ENCODE measurements around the gene PRM1.

The PRM1 gene, protein sequence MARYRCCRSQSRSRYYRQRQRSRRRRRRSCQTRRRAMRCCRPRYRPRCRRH

GRCh38 chr16:11280616-11281522 is at the start of gene PRM1:
Gene PRM1 (minus strand): TSS chr16:11281330. CDS start chr16:11281238, 92 bp downstream.
- no peak for DNase-seq (ENCODE audit: low read depth)

DNA sequence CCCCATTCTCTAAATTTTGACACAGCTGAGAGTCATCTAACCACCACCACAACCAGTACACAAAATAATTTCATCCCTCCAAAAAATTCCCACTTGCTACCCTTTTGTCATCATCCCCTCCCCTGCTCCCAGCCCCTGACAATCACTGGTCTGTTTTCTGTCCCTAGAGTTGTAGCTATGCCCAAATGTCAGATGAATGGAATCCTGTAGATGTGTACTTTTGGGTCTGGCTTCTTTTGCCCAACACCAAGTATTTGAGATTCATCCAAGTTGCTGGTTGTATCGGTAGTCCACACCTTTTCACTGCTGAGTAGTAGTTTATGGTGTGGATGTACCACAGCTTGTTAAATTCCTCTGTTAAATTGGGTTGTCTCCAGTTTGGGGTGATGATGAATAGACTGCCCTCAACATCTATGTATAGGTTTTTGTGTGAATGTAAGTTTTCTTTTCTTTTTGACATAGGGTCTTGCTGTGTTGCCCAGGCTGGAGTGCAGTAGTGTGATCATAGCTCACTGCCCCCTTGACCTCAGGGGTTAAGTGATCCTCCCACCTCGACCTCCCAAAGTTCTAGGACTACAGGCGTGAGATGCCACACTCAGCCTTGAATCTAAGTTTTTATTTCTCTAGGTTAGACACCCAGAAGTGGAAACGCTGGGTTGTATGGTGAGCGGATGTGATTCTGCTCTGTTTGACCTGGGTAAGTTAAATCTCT is 49.6 kb upstream of the PRM1 start:
- DNase-seq (ENCODE audit: low read depth), result no peak

DNA sequence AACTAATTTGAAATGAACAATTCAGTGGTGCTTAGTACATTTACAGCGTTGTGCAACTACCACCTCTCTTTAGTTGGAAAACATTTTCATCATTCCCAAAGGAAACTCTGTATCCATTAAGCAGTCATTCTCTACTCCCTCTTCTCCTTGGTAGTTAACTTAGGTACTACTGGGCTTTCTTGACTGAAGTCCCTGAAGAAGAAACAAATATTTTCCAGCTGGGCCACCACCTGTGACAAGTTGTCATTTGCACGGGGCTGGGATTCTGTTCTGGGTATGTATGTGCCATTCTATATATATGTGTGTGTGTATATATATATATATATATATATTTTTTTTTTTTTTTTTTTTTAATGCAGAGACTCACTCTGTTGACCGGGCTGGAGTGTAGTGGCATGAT is 48.8 kb upstream of the PRM1 start:
- DNase-seq (ENCODE audit: low read depth), result no peak

- DNase-seq (ENCODE audit: low read depth), result no peak
Observed at GRCh38 chr16:11329071-11329491, 48.0 kb upstream of the PRM1 start.

DNA sequence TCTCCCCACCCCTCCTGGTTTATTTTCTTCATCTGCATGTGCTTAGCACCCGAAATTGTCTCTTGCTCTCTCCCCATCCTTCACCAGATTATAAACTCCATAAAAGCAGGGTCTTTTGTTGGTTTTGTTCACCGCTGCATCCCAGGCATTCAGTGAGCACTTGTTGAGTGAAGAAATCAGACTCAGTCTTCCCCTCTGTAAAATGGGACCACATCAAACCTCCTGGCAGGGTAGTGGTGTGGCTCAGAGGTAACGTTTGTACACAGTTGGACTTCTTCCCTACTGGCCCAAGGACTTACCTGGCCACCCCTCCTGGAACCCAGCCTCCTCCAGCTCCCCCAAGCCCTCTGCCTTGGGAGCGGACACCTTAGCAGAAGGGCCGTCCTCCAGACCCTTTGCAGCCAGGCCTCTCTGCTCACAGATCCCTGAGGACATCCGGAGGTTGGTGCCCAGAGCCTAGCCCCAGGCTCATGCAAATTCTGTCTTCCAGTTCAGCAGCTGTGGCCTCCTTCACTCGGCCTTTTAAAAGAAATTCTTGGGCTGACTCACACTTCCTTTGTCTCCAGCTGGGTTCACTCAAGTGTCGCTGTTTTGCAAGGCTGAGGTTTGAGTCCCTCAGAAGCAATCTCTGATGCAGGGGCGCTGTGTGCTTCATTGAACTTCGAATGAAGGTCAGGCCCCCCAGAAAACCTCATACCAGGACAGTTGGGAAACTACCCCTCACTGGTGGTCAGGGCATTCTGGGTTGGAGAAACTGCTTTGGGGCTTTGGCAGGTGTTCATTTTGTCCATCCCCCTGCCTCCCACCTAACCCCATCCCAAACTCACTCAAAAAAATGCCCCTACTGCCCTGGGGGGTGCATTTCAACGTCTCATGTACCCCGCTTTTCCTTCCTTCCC is 47.3 kb upstream of the PRM1 start:
- DNase-seq (ENCODE audit: low read depth), result no peak

- DNase-seq (ENCODE audit: low read depth), result no peak
Observed at GRCh38 chr16:11327277-11328171, 46.4 kb upstream of the PRM1 start.

DNA sequence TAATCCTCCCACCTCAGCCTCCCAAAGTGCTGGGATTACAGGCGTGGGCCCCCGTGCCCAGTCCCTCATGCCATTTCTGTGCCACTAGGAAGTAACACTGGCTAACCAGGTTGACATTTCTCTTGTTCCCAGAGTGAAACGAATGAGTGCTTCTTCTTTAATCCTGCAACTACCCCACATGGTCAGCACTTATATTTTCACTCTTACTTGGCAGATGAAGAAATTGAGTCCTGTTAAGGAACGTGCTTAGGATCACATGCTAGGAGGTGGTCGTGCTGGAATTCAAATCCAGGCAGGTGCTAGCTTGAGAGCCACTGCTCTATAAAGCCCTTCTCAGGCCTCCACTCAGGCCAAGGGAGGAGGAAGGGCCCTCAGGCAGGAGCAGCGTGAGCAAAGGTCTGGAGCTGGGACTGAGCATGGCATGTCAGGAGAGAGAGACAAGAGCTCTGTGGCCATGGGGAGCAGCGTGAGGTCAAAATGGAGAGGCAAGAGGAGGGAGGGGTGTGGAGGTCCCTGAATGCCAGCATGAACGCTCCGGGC is 45.7 kb upstream of the PRM1 start:
- no peak for DNase-seq (ENCODE audit: low read depth)

GRCh38 chr16:11326084-11326736 is 45.1 kb upstream of the PRM1 start:
- DNase-seq (ENCODE audit: low read depth), result no peak

DNA sequence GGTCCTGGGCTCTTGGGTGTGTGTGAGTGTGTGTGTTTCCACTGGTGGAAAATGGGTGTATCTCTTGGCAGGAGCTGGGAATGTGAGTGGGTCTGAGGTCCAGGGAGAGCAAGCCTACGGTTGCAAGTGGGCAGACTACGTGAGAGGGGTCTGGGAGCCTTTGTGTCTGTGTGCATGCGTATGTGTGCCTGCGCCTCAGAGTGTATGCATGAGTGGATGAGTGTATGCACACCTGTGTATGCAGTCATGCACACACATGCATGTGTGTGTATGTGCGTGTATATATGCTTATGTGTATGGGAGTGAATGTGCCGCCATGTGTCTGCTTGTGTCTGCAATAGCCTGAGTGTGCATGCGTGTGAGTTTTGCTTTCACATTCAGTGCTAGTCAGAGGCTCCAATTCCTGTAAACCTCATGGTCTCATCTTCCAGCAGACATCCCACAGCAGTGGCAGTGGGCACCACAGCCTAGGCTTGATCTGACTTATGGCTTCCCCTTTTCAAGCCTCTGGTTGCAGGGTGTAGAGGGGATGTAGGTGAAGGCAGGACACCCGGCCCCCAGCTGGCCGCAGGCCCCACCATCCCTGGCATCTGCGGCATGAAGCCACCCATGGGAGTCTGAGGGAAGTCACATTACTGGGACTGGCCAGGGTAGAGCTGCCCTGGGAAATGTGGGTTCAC is 44.4 kb upstream of the PRM1 start:
- no peak for DNase-seq (ENCODE audit: low read depth)

DNA sequence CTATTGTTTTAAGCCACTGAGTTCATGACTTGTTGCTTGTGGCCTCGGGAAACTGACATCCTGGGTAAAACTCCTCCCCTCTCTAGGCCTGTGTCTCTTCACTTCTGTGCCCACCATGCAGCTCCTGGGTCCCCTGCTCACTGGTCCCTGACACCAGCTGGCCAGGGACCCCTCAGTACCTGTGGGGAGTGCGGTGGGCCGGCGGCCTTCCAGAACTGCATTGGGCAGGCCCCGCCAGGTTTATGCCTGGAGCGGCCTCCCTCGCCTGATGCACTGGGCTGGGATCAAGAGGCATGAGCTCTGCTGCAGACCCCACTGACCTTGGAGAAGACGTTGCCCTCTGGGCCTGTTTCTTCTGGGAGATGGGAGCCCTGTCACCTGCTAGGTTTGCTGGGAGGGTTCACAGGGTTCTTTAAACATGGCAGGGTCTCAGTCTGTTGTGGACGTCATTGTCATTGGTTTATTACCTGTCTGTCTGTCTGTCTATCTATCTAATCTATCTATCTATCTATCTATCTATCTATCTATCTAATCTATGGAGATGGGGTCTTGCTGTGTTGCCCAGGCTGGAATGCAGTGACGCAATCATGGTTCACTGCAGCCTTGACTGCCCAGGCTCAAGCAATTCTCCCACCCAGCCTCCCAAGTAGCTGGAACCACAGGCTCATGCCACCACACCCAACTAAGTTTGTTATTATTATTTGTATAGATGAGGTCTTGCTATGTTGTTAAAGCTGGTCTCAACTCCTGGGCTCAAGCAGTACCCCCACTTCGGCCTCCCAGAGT is 42.6 kb upstream of the PRM1 start:
- DNase-seq (ENCODE audit: low read depth), result no peak

GRCh38 chr16:11322823-11323222 is 41.7 kb upstream of the PRM1 start:
- no peak for DNase-seq (ENCODE audit: low read depth)

DNA sequence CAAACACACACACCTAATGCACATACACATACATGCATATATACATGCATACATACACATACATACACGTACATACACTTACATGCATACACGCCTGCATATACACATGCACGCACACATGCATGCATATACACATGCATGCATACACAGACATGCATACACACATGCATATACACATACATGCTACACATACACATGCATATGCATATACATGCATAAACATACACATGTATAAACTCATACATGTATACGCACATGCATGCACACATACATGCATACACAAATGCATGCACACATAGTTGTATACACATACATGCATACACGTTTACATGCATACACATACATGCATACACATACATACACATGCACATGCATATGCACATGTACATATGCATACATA is 40.5 kb upstream of the PRM1 start:
- no peak for DNase-seq (ENCODE audit: low read depth)

DNA sequence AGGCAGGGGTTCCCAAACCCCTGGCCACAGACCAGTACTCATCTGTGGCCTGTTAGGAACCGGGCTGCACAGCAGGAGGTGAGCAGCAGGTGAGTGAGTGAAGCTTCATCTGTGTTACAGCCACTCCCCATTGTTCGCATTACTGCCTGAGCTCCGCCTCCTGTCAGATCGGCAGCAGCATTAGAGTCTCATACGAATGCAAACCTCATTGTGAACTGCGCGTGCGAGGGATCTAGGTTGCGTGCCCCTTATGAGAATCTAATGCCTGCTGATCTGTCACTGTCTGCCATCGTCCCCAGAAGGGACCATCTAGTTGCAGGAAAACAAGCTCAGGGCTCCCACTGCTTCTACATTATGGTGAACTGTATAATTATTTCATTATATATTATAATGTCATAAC is 39.0 kb upstream of the PRM1 start:
- DNase-seq (ENCODE audit: low read depth), result no peak

GRCh38 chr16:11319529-11320146 is 38.5 kb upstream of the PRM1 start:
- no peak for DNase-seq (ENCODE audit: low read depth)

DNA sequence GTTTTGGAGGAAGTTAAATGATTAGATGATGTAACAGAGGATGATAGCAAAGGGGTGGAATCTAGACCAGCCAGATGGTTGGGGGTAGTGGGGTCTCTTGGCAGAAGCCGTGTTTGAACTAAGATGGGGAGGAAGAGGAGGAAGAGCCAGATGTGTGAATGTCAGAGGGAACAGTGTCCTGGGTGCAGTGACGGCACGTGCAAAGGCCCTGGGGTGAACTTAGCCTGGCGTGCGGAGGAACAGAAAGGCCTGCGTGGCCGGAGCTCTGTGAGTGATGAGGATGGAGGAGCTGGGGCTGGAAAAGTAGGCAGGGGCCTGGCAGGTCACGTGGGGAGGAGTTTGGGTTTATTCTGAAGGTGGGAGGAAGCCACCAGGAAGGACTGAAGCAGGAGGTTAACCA is 37.7 kb upstream of the PRM1 start:
- DNase-seq (ENCODE audit: low read depth), result no peak

DNA sequence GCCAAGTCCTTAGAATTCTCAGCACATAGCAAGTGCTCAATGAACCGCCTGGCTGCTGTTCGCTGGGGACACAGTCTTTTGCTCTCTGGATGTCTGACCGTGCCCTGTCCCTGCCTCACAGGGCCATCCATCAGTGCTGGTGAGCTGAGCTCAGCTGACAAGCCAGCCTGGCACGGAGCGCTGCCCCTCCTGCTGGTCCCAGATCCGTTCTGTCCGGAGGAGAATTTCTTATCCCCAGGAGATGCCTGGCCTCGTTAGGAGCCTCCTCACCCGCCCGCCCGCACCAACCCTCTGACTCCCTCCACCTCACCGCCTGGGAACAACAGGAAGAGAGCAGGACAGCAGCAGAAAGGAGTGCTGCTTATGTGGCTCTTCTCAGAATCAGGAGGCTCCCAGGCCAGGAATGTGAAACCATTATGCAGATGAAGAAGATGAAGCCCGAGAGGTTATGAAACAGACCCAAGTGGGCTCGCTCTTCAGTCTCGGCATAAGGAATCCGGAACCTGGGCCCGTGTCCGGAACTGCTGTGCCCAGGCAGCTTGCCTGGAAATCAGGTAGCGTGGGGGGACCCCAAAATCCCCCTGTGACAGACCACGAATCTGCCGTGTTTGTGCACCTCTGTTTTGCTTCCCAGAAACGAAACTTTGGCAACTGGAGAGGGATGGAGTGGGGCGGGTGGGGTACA is 35.3 kb upstream of the PRM1 start:
- DNase-seq (ENCODE audit: low read depth), result no peak

- DNase-seq (ENCODE audit: low read depth), result no peak
Observed at GRCh38 chr16:11315510-11315909, 34.4 kb upstream of the PRM1 start.
